ENCODE measurements around the gene PRR29.
A peak's percentile ranks its signal among the peaks of the same experiment; 100 is the strongest.

The PRR29 gene

DNA sequence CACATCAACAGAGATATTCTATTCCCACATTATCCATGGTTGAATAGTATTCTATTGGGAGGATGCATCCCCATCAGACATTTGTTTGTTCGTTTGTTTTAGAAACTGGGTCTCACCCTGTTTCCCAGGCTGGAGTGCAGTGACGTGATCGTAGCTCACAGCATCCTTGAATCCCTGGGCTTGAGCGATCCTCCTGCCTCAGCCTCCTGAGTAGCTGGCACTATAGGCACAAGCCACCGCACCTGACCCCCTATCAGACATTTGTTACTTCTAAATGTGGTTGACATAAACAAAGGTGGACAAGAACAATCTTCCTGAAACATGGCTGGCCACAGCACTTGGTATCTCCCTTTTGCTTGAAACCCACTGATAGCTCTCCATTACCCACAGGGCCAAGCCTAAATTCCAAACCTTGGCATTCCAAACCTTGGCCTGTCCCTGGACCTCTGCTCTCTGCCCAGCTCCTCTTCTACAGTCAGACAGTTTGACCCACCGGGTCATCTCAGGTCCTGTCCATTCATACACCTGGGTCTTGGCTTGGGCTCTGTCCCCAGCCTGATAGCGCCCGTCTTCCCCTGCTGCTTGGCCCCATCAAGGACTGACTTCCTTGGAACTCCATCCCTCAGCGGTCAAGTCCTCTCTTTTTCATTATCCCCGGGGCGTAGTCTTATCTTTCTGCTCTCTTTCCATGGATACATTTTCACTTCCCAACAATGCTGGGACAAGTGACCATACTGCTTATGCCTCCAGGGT is 1.5 kb upstream of the PRR29 start:
- peaks cover 9% of the 10 kb centered on the region for H3K4me1 ChIP-seq (ENCODE audit: low read length)
- no peak overlapping the region for H3K4me3 ChIP-seq (ENCODE audit: low read length)
- no peaks in the 10 kb centered on the region for H3K9me3 ChIP-seq (ENCODE audit: insufficient read depth, low read length)
- H3K27ac ChIP-seq (ENCODE audit: low read length) = no peak overlapping the region
- H3K36me3 ChIP-seq (replicated peaks; ENCODE audit: low read depth, low read length) = no peaks in the 10 kb centered on the region
- no peak for TF ChIP-seq CTCF (IDR thresholded peaks at IDR 0.05; ENCODE audit: low read depth, low read length)
- no peak for TF ChIP-seq EZH2phosphoT487 (IDR thresholded peaks at IDR 0.05; ENCODE audit: low read depth)
- no peak overlapping the region for H3K4me2 ChIP-seq (ENCODE audit: low read length)
- H2AFZ ChIP-seq (ENCODE audit: low read depth, low read length) = no peak overlapping the region
- H3K79me2 ChIP-seq (ENCODE audit: low read length) = no peaks in the 10 kb centered on the region
- H3K9ac ChIP-seq (ENCODE audit: low read length) = no peak overlapping the region
- peaks cover 45% of the 10 kb centered on the region for H3K27me3 ChIP-seq (ENCODE audit: low read depth, low read length)
- no peaks in the 10 kb centered on the region for H4K20me1 ChIP-seq (ENCODE audit: insufficient read depth, low read length)

DNA sequence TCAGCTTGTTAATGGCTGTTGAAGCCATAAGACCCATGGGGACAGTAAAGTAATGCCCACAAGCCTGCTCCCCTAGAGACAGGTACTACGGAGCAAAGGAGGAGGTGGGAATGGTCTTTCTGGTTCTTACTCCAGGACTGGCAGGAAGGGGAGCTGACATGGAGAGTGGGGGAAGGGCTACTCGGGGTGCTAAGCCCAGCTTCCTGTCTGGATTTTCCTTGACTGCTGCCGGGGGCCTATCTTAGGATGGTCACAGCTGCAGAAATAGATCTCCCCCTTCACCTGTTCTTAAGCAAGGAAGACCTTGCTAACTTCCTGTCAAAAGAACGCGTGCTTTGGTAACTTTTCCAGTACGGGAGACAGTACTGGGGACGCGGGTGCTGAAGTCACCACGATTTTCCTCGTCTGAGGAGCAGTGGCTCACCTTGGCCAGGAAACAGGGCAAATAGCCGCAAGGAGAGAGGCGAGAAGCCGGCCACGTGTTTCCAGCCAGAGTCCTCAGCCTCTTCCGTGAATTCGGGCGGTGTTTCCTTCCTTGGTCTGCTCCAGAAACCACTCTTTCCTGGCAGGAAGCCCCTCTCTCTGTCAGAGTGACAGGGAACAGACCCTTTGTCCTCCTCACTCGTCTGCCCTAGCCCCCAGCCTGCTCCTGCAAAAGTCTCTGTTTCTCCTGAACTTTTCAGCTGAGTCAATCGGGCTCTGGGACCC is 656 bp upstream of the PRR29 start:
- H3K79me2 ChIP-seq (ENCODE audit: low read length) = no peaks in the 10 kb centered on the region
- H3K4me1 ChIP-seq (ENCODE audit: low read length) = peaks cover 9% of the 10 kb centered on the region
- H3K4me2 ChIP-seq (ENCODE audit: low read length) = peak overlapping the region; percentile 98
- TF ChIP-seq CTCF (IDR thresholded peaks at IDR 0.05; ENCODE audit: low read depth, low read length) = no peak
- TF ChIP-seq EZH2phosphoT487 (IDR thresholded peaks at IDR 0.05; ENCODE audit: low read depth) = no peak
- peaks cover 36% of the 10 kb centered on the region for H3K27me3 ChIP-seq (ENCODE audit: low read depth, low read length)
- peak overlapping the region; percentile 36; the same call in 1 of the 2 replicates for H3K9ac ChIP-seq (ENCODE audit: low read length)
- H2AFZ ChIP-seq (ENCODE audit: low read depth, low read length) = peak overlapping the region; percentile 73
- H4K20me1 ChIP-seq (ENCODE audit: insufficient read depth, low read length) = no peaks in the 10 kb centered on the region
- no peaks in the 10 kb centered on the region for H3K36me3 ChIP-seq (replicated peaks; ENCODE audit: low read depth, low read length)
- H3K9me3 ChIP-seq (ENCODE audit: insufficient read depth, low read length) = no peaks in the 10 kb centered on the region
- H3K4me3 ChIP-seq (ENCODE audit: low read length) = peak overlapping the region; percentile 86
- H3K27ac ChIP-seq (ENCODE audit: low read length) = no peak overlapping the region

- H3K9ac ChIP-seq (ENCODE audit: low read length) = peak overlapping the region; percentile 36; the same call in 1 of the 2 replicates
Observed at GRCh38 chr17:63998721-63999679, 849 bp downstream of the PRR29 start.

More at GRCh38 chr17:63998721-63999679, 849 bp downstream of the PRR29 start:
- no peaks in the 10 kb centered on the region for H3K79me2 ChIP-seq (ENCODE audit: low read length)
- TF ChIP-seq EZH2phosphoT487 (IDR thresholded peaks at IDR 0.05; ENCODE audit: low read depth) (no peak), CTCF (IDR thresholded peaks at IDR 0.05; ENCODE audit: low read depth, low read length) (no peak)
- H4K20me1 ChIP-seq (ENCODE audit: insufficient read depth, low read length) = no peaks in the 10 kb centered on the region
- H3K4me3 ChIP-seq (ENCODE audit: low read length) = peak overlapping the region; percentile 86
- H3K9me3 ChIP-seq (ENCODE audit: insufficient read depth, low read length) = no peaks in the 10 kb centered on the region
- H3K27ac ChIP-seq (ENCODE audit: low read length) = no peak overlapping the region
- peak overlapping the region; percentile 98 for H3K4me2 ChIP-seq (ENCODE audit: low read length)
- H3K27me3 ChIP-seq (ENCODE audit: low read depth, low read length) = peaks cover 27% of the 10 kb centered on the region
- H2AFZ ChIP-seq (ENCODE audit: low read depth, low read length) = peak overlapping the region; percentile 73; the same call in 1 of the 2 replicates
- peaks cover 8% of the 10 kb centered on the region for H3K36me3 ChIP-seq (replicated peaks; ENCODE audit: low read depth, low read length)
- H3K4me1 ChIP-seq (ENCODE audit: low read length) = peaks cover 9% of the 10 kb centered on the region
